ENCODE results near the gene EPB41L4B. TPM values are rescaled to one million over a fixed set of nuclear protein-coding genes. Genes with fewer than 3 reads are reported as not detected.

Gene EPB41L4B
- total and polyA plus RNA-seq, 4 donors: 6.0 to 14.5 (median 12.2) TPM

GRCh38 chr9:109186857-109187520, 133.9 kb downstream of the EPB41L4B start:
- Histone ChIP-seq H3K27ac (ENCODE audit: low read depth in 1 of 2, low read length in 1 of 2) (no peak overlapping the region), H3K9me3 (ENCODE audit: control insufficient read depth in 4 of 4, insufficient read depth in 3 of 4, low read length in 3 of 4) (no peaks in the 10 kb centered on the region), H3K36me3 (ENCODE audit: control insufficient read depth in 4 of 4, insufficient read depth in 4 of 4, low read length in 4 of 4) (no peaks in the 10 kb centered on the region), H3K27me3 (ENCODE audit: control insufficient read depth in 3 of 3, insufficient read depth in 3 of 3, low read length in 2 of 3) (no peaks in the 10 kb centered on the region), H3K9ac (ENCODE audit: insufficient read depth in 1 of 2, low read length in 2 of 2) (no peak overlapping the region), H3K4me1 (ENCODE audit: control insufficient read depth in 5 of 5, insufficient read depth in 5 of 5, low read length in 5 of 5) (no peaks in the 10 kb centered on the region), H3K4me3 (no peak overlapping the region)
- DNase-seq (no peak), ATAC-seq (ENCODE audit: insufficient read depth, low FRiP score) (no peak)
- no peak for TF ChIP-seq CTCF (IDR thresholded peaks at IDR 0.05; ENCODE audit: control extremely low read depth, extremely low read depth)
- 66 to 78% methylated on average over 9 of the region's 9 CpGs for WGBS, 2 donors

- Histone ChIP-seq H3K9ac (ENCODE audit: insufficient read depth in 1 of 2, low read length in 2 of 2) (no peak overlapping the region), H3K9me3 (ENCODE audit: control insufficient read depth in 4 of 4, insufficient read depth in 3 of 4, low read length in 3 of 4) (no peaks in the 10 kb centered on the region), H3K27ac (ENCODE audit: low read depth in 1 of 2, low read length in 1 of 2) (no peak overlapping the region), H3K27me3 (ENCODE audit: control insufficient read depth in 3 of 3, insufficient read depth in 3 of 3, low read length in 2 of 3) (no peaks in the 10 kb centered on the region), H3K4me3 (no peak overlapping the region), H3K36me3 (ENCODE audit: control insufficient read depth in 4 of 4, insufficient read depth in 4 of 4, low read length in 4 of 4) (no peaks in the 10 kb centered on the region), H3K4me1 (ENCODE audit: control insufficient read depth in 5 of 5, insufficient read depth in 5 of 5, low read length in 5 of 5) (no peaks in the 10 kb centered on the region)
- WGBS, 2 donors: 78 to 81% methylated on average over 13 of the region's 13 CpGs
- TF ChIP-seq CTCF (IDR thresholded peaks at IDR 0.05; ENCODE audit: control extremely low read depth, extremely low read depth): no peak
- ATAC-seq (ENCODE audit: insufficient read depth, low FRiP score): peak; percentile 39
- no peak for DNase-seq
Observed at GRCh38 chr9:109182940-109183798, 137.7 kb downstream of the EPB41L4B start.

GRCh38 chr9:109182550-109182939, 138.3 kb downstream of the EPB41L4B start:
- no peak overlapping the region for H3K9ac ChIP-seq (ENCODE audit: insufficient read depth in 1 of 2, low read length in 2 of 2)
- H3K9me3 ChIP-seq (ENCODE audit: control insufficient read depth in 4 of 4, insufficient read depth in 3 of 4, low read length in 3 of 4): no peaks in the 10 kb centered on the region
- WGBS, 2 donors: 89% methylated on average over 9 of the region's 9 CpGs
- H3K27ac ChIP-seq (ENCODE audit: low read depth in 1 of 2, low read length in 1 of 2): no peak overlapping the region
- H3K4me1 ChIP-seq (ENCODE audit: control insufficient read depth in 5 of 5, insufficient read depth in 5 of 5, low read length in 5 of 5): no peaks in the 10 kb centered on the region
- no peak overlapping the region for H3K4me3 ChIP-seq
- TF ChIP-seq CTCF (IDR thresholded peaks at IDR 0.05; ENCODE audit: control extremely low read depth, extremely low read depth): no peak
- ATAC-seq (ENCODE audit: insufficient read depth, low FRiP score): no peak
- no peak for DNase-seq
- H3K27me3 ChIP-seq (ENCODE audit: control insufficient read depth in 3 of 3, insufficient read depth in 3 of 3, low read length in 2 of 3): no peaks in the 10 kb centered on the region
- H3K36me3 ChIP-seq (ENCODE audit: control insufficient read depth in 4 of 4, insufficient read depth in 4 of 4, low read length in 4 of 4): no peaks in the 10 kb centered on the region

All from lung (tissue), 12 donors.